CD1c-positive myeloid dendritic cell (primary cell): Measurements from ENCODE around the gene RNU6-1.
A peak's percentile ranks its signal among the peaks of the same experiment; 100 is the strongest.

ENCODE experiments used
- DNase-seq: peaks from one replicate; pipeline ENCODE4 v3.0.0-alpha.2; 2016; ENCODE audit errors: extremely low spot score

Gene RNU6-1

GRCh38 chr15:67857220-67857619 lies 17.4 kb upstream of the RNU6-1 start:
- no peak for DNase-seq

GRCh38 chr15:67855842-67856241 lies 16.0 kb upstream of the RNU6-1 start:
- no peak for DNase-seq

DNA sequence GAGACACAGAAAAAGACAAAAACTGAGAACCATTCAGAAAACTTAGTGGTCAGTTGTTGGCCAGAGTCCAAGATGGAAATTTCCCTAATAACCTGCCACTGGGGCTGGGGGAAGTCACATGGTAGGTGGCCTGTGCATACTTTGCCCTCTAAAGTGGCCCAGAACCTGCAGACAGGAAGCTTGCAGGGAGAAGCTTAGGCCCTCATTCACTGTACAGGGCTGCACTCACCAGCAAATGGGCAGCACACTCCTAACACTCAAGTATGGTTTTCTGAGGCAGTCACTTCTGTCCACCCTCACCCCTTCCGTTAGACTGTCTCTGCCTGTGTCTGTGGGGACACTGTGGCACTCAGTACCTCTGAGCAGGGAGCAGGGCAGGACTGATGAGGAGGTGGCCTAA lies 14.5 kb upstream of the RNU6-1 start:
- DNase-seq = no peak

DNA sequence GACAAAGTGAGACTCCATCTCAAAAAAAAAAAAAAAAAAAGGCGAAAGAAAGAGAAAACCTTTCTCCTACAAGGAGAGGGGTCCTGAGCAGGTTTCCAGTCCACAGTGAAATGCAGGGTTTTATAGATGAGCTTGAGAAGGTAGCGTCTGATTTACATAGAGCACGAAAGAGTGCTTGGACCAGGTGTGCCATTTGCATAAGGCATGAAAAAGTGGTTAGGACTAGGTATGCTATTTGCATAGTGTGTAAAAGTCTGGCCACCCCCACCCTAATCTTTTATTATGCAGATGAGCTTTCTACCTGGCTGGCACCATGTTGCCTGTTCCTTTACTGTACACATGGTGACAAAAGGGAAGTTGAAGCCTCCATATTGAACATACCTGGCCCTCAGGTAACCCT lies 13.6 kb upstream of the RNU6-1 start:
- no peak for DNase-seq

DNA sequence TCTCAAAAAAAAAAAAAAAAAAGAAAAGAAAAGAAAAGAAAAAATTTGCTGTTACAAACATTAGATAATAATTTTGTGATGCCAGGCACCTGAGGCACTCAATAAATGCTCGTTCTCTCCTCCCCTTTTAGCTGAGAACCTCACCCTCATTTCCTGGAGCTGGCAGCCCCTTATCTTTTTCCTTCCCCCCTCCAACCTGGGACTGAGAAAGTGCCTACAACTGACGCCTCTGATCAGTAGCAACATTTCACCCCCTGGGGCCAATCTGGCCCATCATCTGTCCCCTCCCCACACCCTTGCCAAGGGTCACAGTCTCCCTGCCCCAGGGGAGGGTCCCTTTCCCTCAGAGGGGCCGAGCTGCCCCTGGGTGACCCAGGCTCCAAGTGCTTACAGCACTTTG lies 12.6 kb upstream of the RNU6-1 start:
- DNase-seq = no peak

DNA sequence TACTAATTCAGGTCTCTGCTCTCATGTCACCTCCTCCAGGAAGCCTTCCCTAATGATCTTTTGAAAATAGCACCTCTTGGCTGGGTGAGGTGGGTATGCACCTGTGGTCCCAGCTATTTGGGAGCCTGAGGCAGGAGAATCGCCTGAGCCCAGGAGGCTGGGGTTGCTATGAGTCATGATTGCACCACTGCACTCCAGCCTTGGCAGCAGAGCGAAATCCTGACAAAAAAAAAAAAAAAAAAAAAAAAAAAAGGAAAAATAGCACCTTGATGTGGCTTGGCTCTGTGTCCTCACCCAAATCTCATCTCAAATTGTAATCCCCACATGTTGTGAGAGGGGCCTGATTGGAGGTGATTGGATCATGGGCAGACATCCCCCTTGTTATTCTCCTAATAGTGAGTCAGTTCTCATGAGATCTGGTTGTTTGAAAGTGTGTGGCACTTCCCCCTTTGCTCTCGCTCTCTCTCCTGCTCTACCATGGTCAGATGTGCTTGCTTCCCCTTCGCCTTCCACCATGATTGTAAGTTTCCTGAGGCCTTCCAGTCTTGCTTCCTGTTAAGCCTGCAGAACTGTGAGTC lies 11.2 kb upstream of the RNU6-1 start:
- peak; percentile 88 for DNase-seq

GRCh38 chr15:67850336-67850735 lies 10.5 kb upstream of the RNU6-1 start:
- DNase-seq = no peak

- DNase-seq = no peak
Observed at GRCh38 chr15:67849538-67849937, 9.7 kb upstream of the RNU6-1 start.

DNA sequence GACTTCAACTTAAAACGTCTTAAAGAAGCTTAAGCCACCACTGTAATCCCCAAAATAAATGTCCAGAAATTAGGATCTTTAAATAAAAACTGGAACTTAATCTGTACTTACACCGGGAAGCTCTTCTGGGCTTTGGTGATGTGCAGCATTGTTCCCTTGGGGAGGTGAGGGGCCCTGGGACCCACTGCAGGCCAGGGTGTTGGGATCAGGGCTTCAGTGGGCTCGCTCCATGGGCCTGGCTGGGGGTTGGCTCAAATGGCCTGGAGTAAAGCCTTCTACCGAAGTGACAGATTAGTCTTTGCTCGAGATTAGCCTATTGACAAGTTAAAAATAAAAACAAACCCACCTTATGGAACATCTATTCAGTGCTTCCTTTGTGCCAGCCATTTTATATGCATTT lies 6.1 kb upstream of the RNU6-1 start:
- DNase-seq = no peak

GRCh38 chr15:67843571-67844387 lies 3.9 kb upstream of the RNU6-1 start:
- DNase-seq = no peak

DNA sequence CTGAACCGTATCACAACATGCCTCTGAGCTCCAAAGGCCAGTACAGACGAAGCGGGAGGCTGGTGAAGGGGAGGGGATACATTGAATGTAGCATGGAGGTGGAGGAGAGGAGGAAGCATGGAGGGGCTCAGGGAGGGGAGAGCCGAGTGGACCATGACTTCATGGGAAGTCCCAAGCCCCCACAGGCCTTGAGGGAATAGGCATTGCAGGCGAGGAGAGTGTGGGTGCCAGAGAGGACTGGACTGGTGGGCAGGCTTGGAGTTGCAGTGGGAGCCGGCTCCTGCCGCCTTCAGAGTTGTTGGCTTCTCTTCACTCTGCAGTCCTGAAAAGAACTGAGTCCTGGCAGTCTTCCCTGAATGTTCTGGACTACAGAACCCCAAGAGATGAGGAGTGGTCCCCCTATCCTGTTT lies 3.3 kb upstream of the RNU6-1 start:
- no peak for DNase-seq

- DNase-seq = no peak
Observed at GRCh38 chr15:67841513-67841762, 1.6 kb upstream of the RNU6-1 start.

DNA sequence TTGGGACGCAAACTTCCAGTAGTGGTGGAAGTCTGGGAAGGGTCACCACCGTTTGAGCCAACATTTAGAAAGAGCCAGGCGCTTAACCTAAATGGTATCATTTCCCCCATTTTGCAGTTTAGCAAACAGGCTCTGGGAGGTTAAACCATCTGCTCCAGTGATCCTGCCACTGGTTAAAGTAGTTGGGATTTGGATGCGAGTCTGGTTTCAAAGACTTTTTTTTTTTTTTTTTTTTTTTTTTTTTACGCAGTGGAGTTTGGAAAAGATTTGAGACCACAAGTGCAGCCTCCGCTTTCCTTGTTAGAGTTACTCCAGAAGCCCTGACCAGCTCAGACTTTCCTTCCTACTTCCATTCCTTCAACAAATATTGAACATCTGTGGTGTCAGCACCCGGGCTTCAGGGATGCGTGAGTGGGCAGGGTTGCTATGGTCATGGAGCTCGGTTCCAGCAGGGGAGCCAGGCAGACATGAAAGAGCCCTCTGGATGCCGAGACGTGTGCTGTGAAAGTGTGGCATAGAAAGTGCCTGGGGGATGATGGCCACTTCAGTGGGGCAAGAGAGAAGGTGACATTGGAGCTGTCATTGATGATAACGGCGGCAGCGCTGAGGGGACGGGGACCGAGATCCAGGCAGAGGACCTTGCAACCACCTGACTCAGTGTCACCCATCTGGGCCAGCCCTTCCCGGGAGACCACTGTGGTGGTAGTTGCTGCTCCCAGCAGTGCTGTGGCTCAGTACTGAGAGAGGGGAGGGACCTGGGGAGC lies 1.1 kb upstream of the RNU6-1 start:
- peak; percentile 64 for DNase-seq

GRCh38 chr15:67839499-67839928 lies 331 bp downstream of the RNU6-1 start:
- DNase-seq = peak; percentile 79

- peak; percentile 68 for DNase-seq
Observed at GRCh38 chr15:67838789-67839332, 984 bp downstream of the RNU6-1 start.

DNA sequence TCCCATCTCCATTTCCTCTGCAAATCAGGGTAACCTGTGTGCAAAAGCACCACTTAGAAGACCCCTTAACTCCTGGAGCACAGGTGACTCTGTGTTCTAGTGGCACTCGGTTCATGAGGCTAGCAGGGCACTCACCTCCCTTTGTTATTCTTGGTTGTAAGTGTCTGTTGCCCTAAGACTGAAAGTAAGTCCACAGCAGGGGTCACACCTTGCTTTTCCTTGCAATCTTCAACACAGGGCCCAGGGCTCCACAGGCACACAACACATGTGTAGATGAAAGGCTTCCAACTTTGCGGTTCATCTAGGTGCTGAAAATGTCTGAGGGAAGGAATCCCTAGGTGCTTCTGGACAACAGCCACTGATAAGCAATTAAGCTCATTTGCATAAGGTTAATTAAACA lies 2.9 kb downstream of the RNU6-1 start:
- no peak for DNase-seq

GRCh38 chr15:67836477-67836876 lies 3.4 kb downstream of the RNU6-1 start:
- peak; percentile 72 for DNase-seq

- DNase-seq = no peak
Observed at GRCh38 chr15:67836134-67836455, 3.8 kb downstream of the RNU6-1 start.

DNA sequence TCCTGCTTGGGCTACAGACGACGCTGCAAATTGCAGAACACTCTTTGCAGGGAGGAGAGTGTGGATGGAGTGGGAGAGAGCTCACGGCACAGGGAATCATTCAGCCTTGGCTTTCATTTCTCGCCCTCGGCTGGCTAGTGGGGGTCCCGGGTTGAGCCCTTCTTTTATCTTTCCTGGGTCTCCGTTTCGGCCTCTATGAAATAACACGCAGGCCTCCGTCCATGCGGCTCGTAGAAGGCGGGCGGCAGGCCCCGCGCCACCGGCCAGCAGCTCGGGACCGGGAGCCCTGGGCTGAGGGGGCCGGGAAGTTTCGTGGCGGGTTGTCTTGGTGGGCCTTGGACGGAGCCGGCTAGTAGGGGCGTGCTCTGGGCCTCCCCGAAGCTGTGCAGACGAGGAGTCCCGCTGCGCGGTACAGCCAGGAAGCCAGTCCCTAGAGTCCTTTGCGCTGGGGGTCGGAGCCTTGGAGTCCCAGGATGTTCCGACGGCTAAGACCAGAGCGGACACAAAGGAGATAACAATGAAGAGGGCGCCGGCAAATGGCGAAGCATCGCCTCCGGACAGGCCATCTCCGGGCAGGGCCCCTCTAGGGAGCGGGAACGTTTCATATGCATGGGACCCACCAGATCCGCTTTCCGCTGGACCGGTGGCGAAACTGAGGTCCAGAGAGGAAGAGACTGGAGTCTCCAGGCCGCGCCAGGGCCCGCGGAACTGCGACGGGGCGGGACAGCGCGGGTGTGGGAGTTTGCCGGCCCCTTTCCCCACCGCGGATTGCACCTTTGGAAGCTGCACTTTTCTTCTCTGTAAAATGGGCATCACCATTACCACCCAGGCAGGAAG lies 4.3 kb downstream of the RNU6-1 start:
- DNase-seq = peak; percentile 71

DNA sequence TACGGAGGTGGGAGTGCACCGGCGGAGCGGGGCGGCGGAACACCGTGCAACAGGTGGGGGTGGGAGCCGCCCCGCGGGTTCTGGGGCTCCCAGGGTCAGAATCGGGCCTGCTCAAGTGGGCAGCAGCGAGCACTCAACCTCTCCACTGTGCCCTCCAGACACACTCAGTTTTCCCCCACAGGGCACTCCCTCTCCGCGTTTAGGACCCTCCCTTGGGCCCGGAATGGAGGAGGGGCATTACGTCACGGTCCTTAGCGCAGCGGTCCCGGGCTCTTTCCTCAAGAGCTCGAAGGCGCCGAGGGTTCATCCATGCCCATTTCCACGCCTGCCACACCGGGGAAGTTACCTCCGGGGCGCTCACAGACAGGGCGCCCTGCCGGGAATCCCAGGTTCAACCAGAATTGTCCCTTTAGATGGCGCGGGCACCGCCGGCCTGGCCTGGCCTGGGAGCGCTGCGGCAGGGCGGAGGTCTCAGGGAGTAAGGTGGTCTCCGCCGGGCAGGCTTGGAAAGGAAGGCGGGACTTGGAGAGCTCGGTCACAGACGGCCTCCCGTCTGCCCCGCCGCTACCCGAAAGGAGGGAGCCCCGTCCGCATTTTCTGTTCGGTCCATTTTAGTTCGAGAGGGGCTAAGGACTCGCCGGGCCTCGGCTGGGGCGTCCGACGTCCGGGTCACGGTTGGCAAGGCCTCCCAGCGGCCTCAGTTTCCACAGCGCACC lies 5.1 kb downstream of the RNU6-1 start:
- no peak for DNase-seq
